Measurements from ENCODE around the gene CCL20.

DNA sequence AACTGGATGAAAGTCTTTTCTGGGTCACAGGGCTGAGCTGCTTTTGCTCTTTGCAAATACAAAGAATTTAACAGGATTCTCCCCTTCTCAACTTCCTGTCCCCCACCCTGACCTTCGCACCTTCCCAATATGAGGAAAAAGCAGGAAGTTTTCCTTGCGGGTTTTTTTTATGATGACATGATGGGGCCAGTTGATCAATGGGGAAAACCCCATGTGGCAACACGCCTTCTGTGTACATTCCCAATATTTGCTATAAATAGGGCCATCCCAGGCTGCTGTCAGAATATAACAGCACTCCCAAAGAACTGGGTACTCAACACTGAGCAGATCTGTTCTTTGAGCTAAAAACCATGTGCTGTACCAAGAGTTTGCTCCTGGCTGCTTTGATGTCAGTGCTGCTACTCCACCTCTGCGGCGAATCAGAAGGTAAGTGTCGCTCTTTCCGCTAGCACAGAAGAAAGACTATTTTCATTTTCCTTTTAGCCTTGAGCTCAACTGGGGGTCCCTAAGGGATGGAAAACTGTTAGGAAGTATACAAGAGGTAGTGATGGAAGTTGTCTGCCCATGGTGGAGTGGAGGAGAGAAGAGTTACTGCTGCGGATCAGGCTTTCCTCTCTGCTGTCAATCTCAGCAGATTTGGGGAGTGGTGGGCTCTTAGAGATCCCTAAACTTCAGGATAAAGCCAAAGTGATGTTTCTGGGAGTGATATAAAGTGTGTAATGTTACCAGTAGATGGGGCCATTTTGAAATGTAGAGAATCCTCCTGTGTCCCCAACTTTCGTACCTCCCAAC, at the start of gene CCL20:
- TF ChIP-seq POLR2A (IDR thresholded peaks at IDR 0.05), result no peak
- TF ChIP-seq, protein P1, sequence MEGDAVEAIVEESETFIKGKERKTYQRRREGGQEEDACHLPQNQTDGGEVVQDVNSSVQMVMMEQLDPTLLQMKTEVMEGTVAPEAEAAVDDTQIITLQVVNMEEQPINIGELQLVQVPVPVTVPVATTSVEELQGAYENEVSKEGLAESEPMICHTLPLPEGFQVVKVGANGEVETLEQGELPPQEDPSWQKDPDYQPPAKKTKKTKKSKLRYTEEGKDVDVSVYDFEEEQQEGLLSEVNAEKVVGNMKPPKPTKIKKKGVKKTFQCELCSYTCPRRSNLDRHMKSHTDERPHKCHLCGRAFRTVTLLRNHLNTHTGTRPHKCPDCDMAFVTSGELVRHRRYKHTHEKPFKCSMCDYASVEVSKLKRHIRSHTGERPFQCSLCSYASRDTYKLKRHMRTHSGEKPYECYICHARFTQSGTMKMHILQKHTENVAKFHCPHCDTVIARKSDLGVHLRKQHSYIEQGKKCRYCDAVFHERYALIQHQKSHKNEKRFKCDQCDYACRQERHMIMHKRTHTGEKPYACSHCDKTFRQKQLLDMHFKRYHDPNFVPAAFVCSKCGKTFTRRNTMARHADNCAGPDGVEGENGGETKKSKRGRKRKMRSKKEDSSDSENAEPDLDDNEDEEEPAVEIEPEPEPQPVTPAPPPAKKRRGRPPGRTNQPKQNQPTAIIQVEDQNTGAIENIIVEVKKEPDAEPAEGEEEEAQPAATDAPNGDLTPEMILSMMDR (IDR thresholded peaks at IDR 0.05 in 4 of 5, conservative IDR thresholded peaks at IDR 0.05 in 1 of 5), result no peak
